Measurements from ENCODE around the gene MTHFD2L.

GRCh38 chr4:74315376-74315775 is 157.5 kb downstream of the MTHFD2L start:
- no peak for TF ChIP-seq CTCF (tag by site-specific recombination; IDR thresholded peaks at IDR 0.05)
- no peak for TF ChIP-seq PBX3 (CRISPR knock-in tag; IDR thresholded peaks at IDR 0.05)
- no peak for TF ChIP-seq KLF8 (tag by site-specific recombination; IDR thresholded peaks at IDR 0.05)
- no peak for TF ChIP-seq INSM2 (tag by site-specific recombination; IDR thresholded peaks at IDR 0.05)
- TF ChIP-seq TSHZ1 (tag by site-specific recombination; IDR thresholded peaks at IDR 0.05; ENCODE audit: borderline replicate concordance): no peak
- TF ChIP-seq ZNF792 (tag by site-specific recombination; IDR thresholded peaks at IDR 0.05): no peak
- TF ChIP-seq ZBTB26 (tag by site-specific recombination; optimal IDR thresholded peaks at IDR 0.05): no peak
- no peak for TF ChIP-seq REST (tag by site-specific recombination; IDR thresholded peaks at IDR 0.05)
- TF ChIP-seq ZNF596 (tag by site-specific recombination; IDR thresholded peaks at IDR 0.05): no peak
- TF ChIP-seq ZNF768 (tag by site-specific recombination; IDR thresholded peaks at IDR 0.05): no peak
- no peak for TF ChIP-seq ZBTB21 (tag by site-specific recombination; IDR thresholded peaks at IDR 0.05)
- no peak for TF ChIP-seq ZNF239 (tag by site-specific recombination; IDR thresholded peaks at IDR 0.05)
- no peak for TF ChIP-seq ZNF747 (tag by site-specific recombination; IDR thresholded peaks at IDR 0.05)
